Prostate gland (tissue), 2 donors: ENCODE data around the gene SYNM.

Experiments
- POLR2A ChIP-seq: fragments of 450-650 bp; IDR thresholded peaks from one replicate; pipeline ENCODE4 v1.6.1; 2016; ENCODE audit warnings: antibody characterized with exemption, mild to moderate bottlenecking
- POLR2AphosphoS5 ChIP-seq: sonication (generic); formaldehyde crosslinking; IDR thresholded peaks from one replicate; pipeline ENCODE4 v1.6.1; 2017; ENCODE audit warnings: antibody characterized with exemption
- TF ChIP-seq, protein P1 (sequence below), 4 experiments: fragments of 200-600 bp in 2 of 4; fragments of 450-650 bp in 2 of 4; sonication (generic) in 2 of 4; IDR thresholded peaks; 1 replicate in 3 of 4; 2 replicates in 1 of 4; pipeline ENCODE4 v1.5.1; 2016 to 2019; ENCODE audit warnings: antibody characterized with exemption in 4 of 4, mild to moderate bottlenecking in 2 of 4, moderate library complexity in 2 of 4

DNA sequence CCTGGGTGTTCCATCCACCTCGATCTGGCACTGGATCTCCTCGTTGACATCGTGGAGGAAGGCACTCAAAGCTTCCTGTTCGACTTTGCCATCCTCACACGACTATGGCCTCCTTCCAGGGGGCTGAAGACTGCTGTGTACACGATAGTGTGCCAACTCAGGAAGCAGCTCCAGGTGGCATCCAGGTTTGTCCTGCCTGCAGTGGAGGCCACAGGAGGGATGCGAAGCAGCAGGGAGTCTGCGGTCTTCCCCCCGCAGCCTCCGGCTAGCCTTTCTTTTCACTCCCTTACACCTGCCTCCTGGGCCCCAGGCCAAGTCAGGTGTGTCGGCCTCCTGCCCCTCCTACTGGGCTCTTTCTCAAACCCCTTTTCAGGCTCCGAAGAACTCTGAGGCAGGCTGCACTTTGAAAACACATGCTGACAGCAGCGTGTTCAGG lies 32.2 kb downstream of the SYNM start:
- no peak for TF ChIP-seq POLR2A
- no peak for TF ChIP-seq POLR2AphosphoS5
- TF ChIP-seq, protein P1, sequence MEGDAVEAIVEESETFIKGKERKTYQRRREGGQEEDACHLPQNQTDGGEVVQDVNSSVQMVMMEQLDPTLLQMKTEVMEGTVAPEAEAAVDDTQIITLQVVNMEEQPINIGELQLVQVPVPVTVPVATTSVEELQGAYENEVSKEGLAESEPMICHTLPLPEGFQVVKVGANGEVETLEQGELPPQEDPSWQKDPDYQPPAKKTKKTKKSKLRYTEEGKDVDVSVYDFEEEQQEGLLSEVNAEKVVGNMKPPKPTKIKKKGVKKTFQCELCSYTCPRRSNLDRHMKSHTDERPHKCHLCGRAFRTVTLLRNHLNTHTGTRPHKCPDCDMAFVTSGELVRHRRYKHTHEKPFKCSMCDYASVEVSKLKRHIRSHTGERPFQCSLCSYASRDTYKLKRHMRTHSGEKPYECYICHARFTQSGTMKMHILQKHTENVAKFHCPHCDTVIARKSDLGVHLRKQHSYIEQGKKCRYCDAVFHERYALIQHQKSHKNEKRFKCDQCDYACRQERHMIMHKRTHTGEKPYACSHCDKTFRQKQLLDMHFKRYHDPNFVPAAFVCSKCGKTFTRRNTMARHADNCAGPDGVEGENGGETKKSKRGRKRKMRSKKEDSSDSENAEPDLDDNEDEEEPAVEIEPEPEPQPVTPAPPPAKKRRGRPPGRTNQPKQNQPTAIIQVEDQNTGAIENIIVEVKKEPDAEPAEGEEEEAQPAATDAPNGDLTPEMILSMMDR (IDR thresholded peaks at IDR 0.05): no peak
